GM19468 (cell line): ENCODE results near the gene FAM184B.
A peak's percentile ranks its signal among the peaks of the same experiment; 100 is the strongest.
"Not testable (repeated sequence)": the region's sequence is repeated elsewhere in the genome, so short reads cannot be mapped to it uniquely, and the experiment has no call there.

Experiments used
- ATAC-seq: cut with Tn5 transposase; IDR thresholded peaks from one replicate; pipeline ENCODE4 v1.9.1; 2021; ENCODE audit warnings: mild to moderate bottlenecking, moderate library complexity, moderate number of reproducible peaks; ENCODE audit not compliant: unreplicated experiment; ENCODE audit errors: extremely low read depth

The FAM184B gene

DNA sequence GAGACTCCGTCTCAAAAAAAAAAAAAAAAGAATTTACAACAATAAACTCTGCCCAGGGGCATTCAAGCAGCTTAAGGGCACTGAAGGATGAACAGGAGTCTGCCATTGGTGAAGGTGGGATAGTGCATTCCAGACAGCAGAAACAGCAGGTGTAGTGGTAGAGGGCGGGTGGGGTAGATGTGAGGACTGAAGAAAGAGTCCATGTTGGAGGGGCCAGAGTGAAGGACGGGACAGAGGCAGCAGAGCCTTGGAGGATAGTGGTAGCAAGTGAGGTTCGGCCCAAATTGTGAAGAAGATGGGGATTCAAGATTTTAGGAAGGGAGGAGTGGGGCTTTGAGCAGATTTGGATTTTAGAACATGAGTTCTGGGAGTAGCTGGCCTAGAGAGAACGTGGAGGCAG lies 91.3 kb downstream of the FAM184B start:
- no peak for ATAC-seq

DNA sequence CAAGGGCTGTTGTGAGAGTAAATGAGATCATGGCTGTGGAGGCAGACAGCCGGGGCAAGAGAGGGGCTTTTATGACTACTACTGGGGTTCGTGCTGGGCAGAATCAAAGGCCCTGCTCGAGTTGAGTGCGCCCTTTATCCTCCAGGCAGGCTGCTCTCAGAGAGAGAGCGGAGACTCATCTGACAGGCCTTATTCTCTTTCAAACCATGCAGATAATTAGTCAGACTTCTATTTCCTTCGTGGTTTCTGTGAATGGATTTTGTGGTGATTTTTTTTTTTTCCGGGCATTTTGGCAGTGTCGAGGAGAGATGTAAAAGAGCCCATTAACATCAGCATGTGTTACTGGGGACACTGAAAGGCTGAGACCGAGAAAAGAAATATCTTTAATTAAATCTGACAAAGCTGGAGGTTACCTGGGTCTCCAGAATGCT lies 93.4 kb downstream of the FAM184B start:
- ATAC-seq = no peak

DNA sequence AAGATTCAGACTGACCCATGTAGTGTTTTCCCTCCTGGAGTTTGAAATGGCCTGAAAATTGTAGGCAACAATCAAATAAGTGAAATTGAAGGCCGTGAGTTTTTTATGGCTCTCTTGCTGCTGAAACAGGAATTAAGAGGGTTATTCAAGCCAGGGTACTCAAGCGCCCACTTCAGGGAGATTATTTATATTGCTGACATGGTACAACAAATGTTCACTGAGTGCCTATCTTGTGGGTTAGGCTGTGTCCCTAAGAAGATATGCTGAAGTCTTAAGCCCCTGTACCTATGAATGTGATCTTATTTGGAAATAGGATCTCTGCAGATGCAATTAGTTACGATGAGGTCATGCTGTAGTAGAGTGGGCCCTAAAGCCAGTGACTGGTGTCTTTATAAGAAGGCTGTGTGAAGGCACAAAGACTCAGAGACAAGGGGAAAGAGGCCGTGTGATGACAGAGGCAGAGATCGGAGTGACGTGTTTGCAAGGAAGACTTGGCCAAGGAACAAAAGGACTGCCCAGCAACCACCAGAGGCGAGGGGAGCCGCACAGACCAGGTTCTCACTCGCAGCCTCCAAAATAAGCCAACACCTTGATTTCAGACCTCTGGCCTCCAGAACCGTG lies 94.1 kb downstream of the FAM184B start:
- ATAC-seq = no peak

DNA sequence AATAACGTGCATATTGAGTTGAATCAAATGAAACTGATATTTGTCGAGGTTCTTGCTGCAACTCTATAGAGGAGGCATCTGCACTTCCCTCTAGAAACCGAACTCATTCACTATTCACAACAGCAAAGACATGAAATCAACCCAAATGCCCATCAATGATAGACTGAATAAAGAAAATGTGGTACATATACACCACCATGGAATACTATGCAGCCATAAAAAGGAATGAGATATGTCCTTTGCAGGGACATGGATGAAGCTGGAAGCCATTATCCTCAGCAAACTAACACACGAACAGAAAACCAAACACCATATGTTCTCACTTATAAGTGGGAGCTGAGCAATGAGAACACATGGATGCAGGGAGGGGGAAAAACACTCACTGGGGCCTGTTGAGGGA lies 96.8 kb downstream of the FAM184B start:
- ATAC-seq = not testable (repeated sequence)

DNA sequence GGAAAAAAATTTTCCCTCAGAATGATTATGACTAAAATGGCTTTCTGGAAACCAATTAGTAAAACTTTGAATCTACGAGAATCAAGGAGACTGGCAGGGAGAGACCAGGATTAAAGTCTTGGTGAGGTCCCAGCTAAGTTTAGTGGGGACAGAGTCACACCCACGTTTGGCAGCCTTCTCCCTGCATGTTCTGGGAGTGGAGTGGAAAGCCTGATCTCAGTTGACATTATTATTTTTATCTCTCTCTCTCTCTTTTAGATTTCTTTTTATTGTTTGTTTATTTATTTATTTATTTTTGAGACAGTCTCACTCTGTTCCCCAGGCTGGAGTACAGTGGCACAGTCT lies 99.2 kb downstream of the FAM184B start:
- no peak for ATAC-seq

DNA sequence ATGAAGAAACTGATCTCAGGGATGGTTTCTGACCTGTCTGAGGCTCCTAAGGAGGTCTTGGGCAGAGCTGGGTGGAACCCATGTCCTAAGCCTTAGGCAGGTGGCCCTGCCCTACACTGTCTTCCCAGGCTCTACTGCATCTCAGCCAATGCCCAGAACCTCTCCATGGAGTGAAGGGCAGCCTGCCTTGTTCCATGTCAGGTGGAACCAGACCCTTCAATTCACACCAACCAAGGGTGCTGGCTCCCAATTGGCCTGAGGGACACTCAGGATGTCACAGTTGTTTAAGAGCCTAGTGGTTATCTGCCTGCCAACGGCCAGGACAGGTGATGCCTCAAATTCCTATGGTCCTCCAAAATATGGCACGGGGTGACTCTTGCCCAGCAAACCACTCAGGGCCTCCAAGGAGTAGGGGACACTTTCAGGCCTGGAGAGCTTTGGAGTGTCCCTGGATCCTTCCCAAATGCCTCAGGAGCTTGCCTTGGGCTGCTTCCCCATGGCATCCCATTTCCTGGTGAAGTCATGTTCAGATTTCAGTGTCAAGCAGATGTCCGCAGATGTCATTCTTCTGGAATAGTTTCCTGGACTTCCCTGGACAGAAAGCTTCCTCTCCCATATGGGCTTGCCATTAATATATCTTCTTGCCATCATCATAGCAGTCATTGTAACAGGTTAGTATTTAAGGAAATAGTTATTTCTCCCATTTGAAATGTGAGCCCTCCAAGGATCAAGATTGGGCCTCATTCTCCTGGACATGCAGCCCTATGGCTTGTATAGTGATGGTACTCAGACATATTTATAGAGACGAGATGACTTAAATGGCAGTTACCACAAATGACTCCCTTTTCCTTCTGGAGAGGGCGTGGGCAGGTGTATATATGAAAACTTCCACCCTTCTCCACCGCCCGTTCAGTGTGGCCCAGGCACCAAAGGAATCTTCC lies 99.9 kb downstream of the FAM184B start:
- ATAC-seq = no peak

DNA sequence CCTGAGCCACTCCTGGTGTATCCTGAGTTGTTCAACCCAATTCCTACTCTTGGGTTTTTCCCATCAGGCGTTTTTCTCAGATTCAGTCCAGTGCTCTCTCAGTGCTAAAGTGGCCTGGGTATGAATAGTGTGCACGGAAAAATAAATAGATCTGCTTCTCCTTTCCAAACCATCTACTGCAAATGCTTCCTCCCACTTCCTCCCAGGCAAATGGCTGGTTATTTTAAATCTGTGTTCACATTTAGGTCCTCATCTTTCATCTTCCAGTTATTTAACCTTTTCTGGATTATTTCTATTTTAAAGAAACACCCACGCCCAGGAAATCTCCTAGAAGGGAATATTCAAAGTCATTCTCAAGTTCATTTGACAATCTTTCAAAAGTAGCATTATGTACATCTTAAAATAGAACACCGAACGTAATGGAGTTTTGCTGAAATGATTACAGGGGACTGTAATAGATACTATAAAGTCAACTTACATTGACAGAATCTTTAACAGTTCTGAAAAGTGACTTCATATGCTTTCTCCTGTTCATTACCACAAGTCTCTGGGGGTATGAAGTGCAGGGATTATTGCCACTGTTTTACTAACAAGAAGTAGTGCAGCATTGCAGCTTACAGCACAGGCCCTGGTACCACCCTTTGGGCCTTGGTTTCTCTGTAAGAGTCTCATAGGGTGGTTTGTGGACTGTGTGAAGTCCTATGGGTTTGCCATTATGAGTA lies 100.7 kb downstream of the FAM184B start:
- ATAC-seq = no peak

DNA sequence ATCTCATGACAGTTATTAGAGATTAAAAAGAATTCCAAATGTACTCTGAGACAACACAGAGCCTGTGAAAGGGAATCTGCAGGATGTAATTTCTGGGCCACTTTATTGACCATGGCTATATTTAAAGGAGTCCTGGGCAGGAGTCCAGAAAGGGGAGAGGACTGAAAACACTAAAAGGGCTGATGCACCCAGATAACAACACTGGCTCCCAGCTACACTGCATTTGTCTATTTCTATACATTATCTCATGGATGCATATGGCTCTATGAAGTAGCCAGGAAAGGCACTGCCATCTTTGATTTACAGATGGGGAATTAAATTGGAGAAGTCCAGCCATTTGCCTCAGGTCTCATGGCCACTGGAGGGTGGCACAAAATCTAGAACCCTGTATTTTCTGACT lies 111.0 kb downstream of the FAM184B start:
- ATAC-seq = no peak

DNA sequence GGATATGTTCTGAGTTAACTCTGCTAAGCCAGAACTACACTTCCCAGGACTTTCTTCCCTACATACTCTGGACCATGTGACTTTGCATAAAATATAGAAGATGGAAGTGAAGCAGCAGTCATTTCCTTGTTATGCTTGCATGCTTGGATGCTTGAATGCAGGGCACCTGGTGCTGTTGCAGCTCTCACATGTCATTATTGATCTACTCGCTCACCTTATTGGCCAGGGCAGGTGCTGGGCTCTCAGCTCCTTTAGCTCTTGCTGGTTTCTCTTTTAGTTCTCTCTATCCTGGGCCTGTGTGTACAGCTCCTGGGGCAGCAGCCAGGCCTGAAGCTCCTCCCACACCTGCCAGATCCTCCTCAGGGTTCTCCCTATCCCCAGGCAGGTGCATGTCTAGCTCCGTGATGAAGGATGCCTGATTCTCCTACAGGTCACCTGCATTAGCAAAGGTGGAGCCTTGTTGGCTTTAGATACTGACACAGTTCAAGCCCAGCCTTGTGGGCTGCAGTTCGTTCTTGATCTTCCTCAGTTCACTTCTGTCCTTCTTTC lies 113.7 kb downstream of the FAM184B start:
- no peak for ATAC-seq

DNA sequence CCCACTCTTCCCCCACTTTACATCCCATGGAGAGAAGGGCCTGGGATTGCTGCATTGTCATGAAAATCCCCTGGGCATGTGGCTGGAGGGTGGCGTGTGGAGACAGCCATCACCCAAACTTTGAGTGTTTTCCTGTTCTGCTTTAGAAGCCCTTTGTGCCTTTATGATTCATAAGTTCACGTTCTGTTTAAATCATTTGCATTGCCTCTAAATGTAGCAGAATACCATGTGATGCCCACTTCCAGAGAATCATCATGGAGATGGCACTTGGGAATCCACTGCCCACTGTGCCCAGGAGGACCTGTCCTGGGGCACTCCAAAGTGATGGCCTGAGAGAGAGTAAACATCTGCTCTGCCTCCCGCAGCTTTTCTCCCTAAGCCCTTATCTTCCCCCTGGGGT lies 114.2 kb downstream of the FAM184B start:
- no peak for ATAC-seq

DNA sequence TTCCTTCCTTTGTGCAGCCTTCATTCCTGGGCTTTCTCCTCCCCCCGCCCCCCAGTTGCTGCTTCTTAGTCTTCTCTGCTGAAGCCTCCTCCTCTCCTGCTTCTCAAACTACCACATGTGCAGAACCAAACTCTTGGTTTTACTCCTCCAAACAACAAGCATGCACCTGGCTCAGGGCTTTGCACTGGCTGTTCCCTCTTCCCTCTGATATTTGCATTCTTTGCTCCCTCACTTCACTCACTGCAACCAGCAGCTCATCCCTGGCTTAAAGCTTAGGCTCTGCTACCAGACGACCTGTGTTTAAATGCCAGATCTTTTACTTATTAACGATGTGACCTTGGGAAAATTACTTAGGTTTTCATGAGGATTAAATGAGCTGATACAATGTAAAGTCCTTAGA lies 115.6 kb downstream of the FAM184B start:
- no peak for ATAC-seq

DNA sequence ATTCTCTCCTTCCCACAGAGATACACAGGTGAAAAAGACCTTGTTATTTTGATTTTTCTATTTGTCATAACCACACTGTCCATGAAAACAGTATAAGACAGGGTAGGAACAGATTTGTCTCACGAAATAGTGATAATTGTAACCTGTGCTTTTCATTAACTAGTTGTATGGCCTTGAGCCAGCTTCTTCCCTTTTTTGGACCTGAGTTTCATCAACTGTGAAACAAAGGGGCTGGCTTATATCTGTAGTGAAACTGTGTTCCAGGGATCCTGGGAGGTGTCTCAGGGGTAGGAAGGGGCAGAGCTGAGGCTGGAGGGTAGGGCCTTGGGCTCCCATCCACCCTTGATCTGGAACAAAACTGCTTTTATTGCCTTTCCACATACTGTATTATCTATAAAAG lies 116.1 kb downstream of the FAM184B start:
- ATAC-seq = no peak

DNA sequence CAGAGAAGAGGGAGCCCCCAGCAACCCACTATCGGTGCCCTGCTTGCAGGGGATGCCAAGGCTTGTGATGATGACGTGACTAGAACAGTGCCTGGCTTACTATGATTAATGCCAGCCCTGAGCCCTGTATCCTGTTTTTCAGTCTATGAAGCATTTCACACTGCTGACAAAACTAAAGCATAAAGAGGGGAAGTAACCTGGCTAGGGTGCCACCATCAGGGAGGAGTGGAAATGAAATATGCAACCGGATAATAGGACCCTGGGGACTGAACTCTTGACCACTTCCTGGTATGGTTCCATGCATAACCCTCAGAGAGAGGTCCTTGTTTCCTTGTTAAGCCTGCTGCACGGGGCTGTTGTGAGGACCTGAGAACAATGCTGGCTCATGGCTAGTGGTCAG lies 116.7 kb downstream of the FAM184B start:
- ATAC-seq = peak; percentile 91

DNA sequence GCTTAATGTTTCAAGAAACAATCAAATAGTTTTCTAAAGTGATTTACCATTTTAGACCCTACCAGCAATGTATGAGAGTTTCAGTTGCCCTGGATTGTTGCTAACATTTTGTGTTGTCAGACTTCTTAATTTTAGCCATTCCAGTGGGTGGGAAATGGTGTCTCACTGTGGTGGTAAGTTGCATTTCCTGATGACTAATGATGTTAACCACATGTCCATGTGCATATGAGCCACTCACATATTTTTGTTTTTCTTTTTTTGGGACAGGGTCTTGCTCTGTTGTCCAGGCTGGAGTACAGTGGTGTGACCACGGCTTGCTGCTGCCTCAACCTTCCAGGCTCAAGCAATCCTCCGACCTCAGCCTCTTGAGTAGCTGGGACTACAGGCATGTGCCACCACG lies 118.7 kb downstream of the FAM184B start:
- ATAC-seq = no peak

DNA sequence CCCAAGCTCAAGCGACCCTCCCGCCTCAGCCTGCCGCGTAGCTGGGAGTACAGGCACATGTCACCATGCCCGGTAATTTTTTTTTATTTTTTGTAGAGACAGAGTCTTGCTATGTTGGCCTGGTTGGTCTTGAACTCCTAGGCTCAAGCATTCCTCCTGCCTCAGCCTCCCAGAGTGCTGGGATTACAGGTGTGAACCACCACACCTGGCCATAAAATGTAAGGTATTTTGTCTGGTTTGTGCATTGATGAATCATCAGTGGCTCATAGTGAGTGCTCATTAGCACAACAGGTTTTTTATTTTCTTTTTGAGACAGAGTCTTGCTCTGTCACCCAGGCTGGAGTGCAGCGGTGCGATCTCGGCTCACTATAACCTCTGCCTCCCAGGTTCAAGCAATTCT lies 122.2 kb downstream of the FAM184B start:
- ATAC-seq = not testable (repeated sequence)

DNA sequence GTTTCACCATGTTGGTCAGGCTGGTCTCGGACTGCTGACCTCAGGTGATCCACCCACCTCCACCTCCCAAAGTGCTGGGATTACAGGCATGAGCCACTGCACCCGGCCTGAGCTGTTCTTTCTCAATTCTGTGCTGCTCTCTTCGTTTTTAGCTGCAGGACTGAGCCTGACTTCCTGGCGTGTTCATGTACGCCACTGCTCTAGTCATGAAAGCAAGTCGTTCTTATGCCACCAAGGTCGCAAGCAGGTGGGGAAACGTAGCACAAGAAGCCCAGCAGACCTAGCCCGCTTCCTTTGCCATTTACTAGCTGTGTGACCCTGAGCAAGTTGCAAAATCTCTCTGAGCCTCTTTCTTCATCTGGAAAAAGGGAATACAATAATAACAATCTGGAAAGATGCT lies 123.6 kb downstream of the FAM184B start:
- ATAC-seq = no peak

DNA sequence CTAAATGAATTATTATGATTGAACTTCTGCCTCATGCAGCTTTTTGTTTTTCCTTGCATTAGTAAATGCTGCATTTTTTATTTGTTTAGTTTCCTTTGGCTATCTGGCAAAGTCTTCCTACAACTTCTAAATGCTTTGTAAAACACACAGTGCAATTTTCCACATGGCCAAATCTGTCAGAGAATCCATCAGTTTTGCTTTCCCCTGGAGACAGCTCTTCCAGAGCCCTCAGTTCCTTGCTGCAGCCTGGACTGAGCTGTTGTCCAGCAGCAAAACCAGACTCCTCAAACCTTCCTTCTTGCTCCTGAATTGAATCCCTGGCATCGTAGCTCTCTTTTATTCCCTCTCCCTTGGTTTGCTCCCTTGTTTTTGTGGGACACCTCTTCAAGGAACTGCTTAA lies 124.3 kb downstream of the FAM184B start:
- ATAC-seq = no peak

DNA sequence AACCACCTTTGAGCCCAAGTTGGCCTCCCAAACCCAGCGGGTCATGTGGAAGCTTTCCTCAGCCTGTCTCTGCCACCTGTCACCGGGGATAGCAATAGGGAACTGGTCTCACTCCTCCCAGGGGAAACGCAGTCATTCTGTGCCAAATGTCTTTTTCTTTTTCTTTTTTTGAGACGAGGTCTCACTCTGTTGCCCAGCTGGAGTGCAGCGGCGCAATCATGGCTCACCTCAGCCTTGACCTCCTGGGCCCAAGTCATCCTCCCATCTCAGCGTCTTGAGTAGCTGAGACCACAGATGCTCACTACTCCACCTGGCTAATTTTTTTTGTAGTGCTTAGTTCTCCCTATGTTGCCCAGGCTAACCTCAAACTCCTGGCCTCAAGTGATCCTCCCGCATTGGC lies 126.7 kb downstream of the FAM184B start:
- ATAC-seq = no peak

DNA sequence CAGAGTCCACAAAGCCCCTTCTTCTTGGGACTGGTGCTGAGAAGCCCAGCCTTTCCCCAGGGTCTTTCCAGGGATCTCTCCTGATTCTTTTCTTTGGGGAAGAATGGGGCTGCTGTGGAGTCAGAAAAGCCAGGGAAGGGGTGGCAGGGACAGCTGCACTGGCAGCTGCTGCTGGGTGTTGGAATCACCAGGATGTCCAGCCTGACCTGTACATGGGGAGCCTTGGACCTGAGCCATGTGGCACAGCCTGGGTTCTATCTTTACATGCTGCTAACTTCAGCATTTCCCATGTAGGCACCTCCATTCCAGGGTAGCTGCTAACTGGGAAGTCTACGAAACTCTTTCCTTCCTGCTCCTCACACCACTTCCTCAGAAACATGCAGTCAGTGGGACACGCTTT lies 131.0 kb downstream of the FAM184B start:
- ATAC-seq = no peak

DNA sequence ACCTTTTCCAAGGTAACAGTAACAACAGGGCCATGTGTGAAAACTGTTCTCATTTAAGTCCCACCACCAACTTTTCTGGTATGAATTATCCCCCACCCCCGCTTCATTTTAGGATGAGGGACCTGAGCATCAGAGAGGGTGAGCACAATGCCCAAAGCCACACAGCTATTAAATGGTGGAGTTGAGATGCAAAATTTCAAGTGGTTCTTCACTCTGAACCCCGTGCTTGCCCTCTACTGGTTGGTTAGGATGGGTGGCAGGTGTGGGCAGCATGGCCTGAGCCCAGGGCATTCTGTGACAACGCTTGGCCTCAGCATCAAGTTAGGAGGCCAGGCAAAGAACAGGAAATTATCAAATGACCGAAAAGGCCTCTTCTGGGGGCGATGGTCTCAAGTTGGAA lies 133.5 kb downstream of the FAM184B start:
- no peak for ATAC-seq
